Neural crest cell (in vitro differentiated cells): Measurements from ENCODE around the gene SPEG. TPM values are rescaled to one million over a fixed set of nuclear protein-coding genes. Genes with fewer than 3 reads are reported as not detected.
A peak's percentile ranks its signal among the peaks of the same experiment; 100 is the strongest.

ENCODE experiments used
- DNase-seq: peaks from one replicate; pipeline ENCODE4 v3.0.0; 2021; ENCODE audit warnings: low read depth, mixed read lengths, low spot score
- H3K27ac Mint-ChIP-seq: one replicate; pipeline ENCODE4 v1.8.0; 2021; ENCODE audit warnings: mild to moderate bottlenecking, mixed read lengths; ENCODE audit not compliant: unreplicated experiment
- H3K27me3 Mint-ChIP-seq: 2 replicates; pipeline ENCODE4 v1.8.0; 2021; ENCODE audit warnings: low read depth, mild to moderate bottlenecking, mixed read lengths
- H3K36me3 Mint-ChIP-seq: 2 replicates; pipeline ENCODE4 v1.8.0; 2021; ENCODE audit warnings: low read depth, mild to moderate bottlenecking, mixed read lengths
- H3K4me1 Mint-ChIP-seq: 2 replicates; pipeline ENCODE4 v1.8.0; 2021; ENCODE audit warnings: mixed read lengths
- H3K4me3 Mint-ChIP-seq: one replicate; pipeline ENCODE4 v1.8.0; 2021; ENCODE audit warnings: mild to moderate bottlenecking, mixed read lengths
- H3K9me3 Mint-ChIP-seq: 2 replicates; pipeline ENCODE4 v1.8.0; 2021; ENCODE audit warnings: mixed read lengths
- total RNA-seq: library from RNA; stranded (reverse); gene quantifications from 2 replicates; pipeline ENCODE4 v1.2.1, GENCODE V29; 2021
- TF ChIP-seq, protein P1 (sequence below): fragments of 200-600 bp; sonication (generic); conservative IDR thresholded peaks from 2 replicates; pipeline ENCODE4 v1.5.0; 2021; ENCODE audit warnings: antibody characterized with exemption, mild to moderate bottlenecking

The SPEG gene
- total RNA-seq, 1 donor from 2014 or later, result 13.4 TPM

DNA sequence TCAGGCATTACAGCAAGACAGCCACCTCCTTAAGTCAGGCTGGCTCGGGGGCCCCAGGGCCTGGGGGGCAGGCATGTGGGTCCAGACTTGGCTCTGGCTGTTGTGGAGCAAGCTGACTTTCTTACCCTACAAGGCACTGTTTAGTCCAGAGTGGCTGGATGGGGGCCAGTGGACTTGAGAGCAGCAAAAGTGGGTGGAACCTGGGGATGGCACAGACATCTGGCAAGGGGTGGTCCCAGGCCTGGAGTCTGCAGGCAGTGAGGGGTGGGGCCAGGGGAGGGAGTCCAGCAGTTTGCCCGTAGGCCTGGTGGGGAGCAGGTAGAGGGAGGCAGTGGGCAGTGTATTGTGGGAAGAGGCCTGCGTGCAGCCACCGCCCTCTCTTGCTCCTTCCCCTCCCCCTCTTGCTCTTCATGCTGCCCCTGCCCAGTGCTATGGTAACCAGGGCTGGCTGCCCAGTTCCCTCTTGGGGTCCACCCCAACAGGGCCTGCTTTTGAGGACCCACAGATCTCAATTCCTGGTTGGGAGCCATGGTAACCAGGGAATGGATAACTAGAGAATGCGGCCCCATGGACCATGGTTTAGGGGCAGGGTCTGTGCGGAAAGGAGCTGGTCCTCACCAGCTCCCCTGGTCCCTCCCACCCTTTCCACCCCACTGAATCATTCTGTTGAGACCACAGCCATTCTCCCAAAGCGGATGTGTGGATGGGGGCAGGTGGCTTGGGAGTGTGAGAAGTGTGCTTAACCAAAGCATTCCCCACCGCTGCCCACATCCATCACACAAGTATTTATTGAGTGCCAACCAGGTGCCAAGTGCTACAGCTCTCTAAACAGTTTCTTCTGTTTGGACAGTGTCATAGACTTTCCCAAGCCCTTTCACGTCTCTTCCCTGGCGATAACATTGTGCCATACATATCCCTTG lies 19.3 kb downstream of the SPEG start:
- Mint-ChIP-seq H3K4me3 (no peak overlapping the region), H3K4me1 (peaks cover 14% of the 10 kb centered on the region), H3K9me3 (no peaks in the 10 kb centered on the region), H3K36me3 (no peaks in the 10 kb centered on the region), H3K27ac (peak overlapping the region; percentile 43), H3K27me3 (peaks cover 15% of the 10 kb centered on the region)
- TF ChIP-seq, protein P1, sequence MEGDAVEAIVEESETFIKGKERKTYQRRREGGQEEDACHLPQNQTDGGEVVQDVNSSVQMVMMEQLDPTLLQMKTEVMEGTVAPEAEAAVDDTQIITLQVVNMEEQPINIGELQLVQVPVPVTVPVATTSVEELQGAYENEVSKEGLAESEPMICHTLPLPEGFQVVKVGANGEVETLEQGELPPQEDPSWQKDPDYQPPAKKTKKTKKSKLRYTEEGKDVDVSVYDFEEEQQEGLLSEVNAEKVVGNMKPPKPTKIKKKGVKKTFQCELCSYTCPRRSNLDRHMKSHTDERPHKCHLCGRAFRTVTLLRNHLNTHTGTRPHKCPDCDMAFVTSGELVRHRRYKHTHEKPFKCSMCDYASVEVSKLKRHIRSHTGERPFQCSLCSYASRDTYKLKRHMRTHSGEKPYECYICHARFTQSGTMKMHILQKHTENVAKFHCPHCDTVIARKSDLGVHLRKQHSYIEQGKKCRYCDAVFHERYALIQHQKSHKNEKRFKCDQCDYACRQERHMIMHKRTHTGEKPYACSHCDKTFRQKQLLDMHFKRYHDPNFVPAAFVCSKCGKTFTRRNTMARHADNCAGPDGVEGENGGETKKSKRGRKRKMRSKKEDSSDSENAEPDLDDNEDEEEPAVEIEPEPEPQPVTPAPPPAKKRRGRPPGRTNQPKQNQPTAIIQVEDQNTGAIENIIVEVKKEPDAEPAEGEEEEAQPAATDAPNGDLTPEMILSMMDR, result no peak
- no peak for DNase-seq

DNA sequence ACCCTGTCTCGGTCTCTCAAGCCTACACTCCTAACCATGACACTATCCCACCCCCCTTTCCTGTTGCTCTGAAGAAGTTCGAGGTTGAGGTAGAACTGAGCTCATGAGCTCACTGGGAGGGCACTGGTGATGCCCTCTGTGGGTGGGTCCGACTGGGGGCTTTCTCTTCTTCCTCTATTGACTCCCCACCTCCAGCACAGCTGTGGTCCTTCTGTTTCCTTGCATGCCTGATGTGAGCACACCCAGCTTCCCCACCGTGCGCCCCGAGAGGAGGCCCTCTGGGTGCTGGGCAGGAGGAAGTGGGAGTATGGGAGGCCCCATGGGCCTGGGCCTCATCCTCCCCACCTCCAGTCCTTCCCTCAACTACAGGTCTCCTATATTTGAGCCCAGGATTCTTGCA lies 20.9 kb downstream of the SPEG start:
- Mint-ChIP-seq H3K4me1 (peaks cover 22% of the 10 kb centered on the region), H3K36me3 (no peaks in the 10 kb centered on the region), H3K4me3 (no peak overlapping the region), H3K9me3 (no peaks in the 10 kb centered on the region), H3K27ac (no peak overlapping the region), H3K27me3 (peaks cover 2% of the 10 kb centered on the region)
- TF ChIP-seq, protein P1, result no peak
- DNase-seq, result no peak

DNA sequence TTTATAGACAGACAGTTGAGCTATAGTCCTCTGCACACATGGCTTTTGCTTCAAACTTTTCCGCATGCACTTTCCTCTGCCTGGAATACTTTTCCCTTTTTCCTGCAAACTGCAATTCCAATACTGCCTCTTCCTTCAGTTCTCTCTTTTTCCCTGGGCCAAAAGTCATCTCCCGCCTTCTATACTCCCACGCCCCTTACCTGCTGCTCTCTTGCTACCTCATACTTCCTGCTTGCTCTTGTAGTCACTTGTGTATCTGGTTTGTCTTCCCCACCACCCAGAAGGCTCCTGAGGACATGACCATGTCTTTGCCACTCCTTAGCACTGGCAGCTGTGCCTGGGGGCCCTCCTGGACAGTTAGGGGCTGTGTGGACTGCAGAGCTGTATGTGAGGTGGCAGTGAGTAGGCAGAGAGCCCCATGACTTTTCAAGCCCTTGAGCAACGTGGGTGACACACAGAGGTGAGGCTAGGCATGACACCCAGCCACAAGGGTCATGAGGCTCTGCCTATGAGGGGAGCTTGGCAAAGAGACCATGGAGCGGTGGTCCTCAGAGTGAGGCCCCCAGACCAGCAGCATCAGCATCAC lies 23.2 kb downstream of the SPEG start:
- H3K36me3 Mint-ChIP-seq, result no peaks in the 10 kb centered on the region
- H3K4me1 Mint-ChIP-seq, result peaks cover 22% of the 10 kb centered on the region
- TF ChIP-seq, protein P1, result no peak
- no peaks in the 10 kb centered on the region for H3K9me3 Mint-ChIP-seq
- no peak overlapping the region for H3K4me3 Mint-ChIP-seq
- DNase-seq, result no peak
- no peaks in the 10 kb centered on the region for H3K27me3 Mint-ChIP-seq
- H3K27ac Mint-ChIP-seq, result no peak overlapping the region

DNA sequence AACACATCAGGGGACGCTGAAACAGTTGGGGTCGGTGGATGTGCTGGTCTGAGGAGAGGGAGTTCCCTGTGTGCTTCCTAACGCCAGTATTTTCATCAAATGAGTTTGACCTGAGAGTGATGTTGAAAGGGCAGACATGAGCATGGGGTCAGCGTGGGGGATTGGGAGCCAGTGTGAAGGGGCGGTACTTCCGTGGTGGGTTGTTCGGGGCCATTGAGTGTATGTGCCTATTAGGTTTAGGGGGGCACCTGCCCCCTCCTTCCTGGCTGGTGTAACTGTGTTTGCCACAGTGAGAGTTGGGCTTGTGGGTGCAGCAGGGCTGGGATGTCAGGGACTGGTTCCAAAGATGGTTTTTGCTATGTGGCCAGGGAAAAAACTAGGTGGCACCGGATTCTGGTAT lies 24.4 kb downstream of the SPEG start:
- Mint-ChIP-seq H3K27ac (no peak overlapping the region), H3K27me3 (no peaks in the 10 kb centered on the region), H3K9me3 (no peaks in the 10 kb centered on the region), H3K4me1 (peaks cover 16% of the 10 kb centered on the region), H3K4me3 (no peak overlapping the region), H3K36me3 (no peaks in the 10 kb centered on the region)
- no peak for DNase-seq
- TF ChIP-seq, protein P1, result no peak

DNA sequence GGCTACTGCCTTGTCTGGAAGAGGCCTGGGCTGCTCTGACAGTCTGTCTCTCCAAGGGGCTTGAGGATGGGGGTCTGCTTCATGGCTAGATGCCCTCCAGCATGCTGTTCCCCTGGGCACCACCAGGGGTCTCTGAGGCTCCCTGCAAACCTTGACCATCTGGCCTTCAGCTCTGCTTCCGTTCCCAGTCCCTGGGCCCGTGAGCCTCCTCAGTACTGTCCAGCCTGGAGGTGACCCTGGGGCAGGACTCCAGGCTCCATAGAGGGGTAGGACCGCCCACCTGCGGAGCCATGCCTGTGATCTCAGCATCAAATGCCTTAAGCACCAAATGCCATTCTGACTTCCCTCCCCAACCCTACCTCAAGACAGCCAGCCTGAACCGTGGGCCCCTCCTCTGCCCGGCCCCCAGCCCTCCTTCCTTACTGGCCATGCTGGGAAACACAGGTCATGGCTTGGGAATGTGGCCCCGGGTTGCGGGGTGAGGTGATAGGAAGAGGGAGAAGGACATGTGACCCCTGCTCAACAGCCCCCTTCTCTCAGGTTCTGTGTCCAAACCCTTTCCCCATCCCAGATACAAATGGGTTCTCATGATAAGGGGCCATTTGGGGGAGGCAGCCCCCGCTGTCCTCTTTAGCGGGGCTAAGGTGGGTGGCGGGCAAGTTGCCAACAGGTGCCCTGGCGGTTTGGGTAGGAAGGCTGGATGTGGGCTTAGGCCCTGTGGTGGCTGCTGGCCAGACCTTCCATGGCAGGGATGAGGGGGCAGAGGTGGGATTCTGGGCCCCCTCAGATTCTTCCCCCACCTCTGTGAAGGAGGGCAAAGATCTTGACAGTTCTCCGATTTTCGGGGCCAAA lies 25.0 kb downstream of the SPEG start:
- peaks cover 16% of the 10 kb centered on the region for H3K4me1 Mint-ChIP-seq
- TF ChIP-seq, protein P1, result peak; percentile 80
- no peaks in the 10 kb centered on the region for H3K27me3 Mint-ChIP-seq
- peak; percentile 75 for DNase-seq
- no peaks in the 10 kb centered on the region for H3K9me3 Mint-ChIP-seq
- no peak overlapping the region for H3K27ac Mint-ChIP-seq
- no peaks in the 10 kb centered on the region for H3K36me3 Mint-ChIP-seq
- peak overlapping the region; percentile 34 for H3K4me3 Mint-ChIP-seq
